ENCODE measurements around the gene ERFE.

The ERFE gene

GRCh38 chr2:238126775-238127164, 32.0 kb upstream of the ERFE start:
- no peak for DNase-seq

GRCh38 chr2:238127165-238128060, 31.4 kb upstream of the ERFE start:
- DNase-seq, result no peak

GRCh38 chr2:238128061-238128440, 30.7 kb upstream of the ERFE start:
- no peak for DNase-seq

- DNase-seq, result no peak
Observed at GRCh38 chr2:238128534-238129001, 30.2 kb upstream of the ERFE start.

GRCh38 chr2:238129166-238130010, 29.4 kb upstream of the ERFE start:
- no peak for DNase-seq

- DNase-seq, result no peak
Observed at GRCh38 chr2:238130111-238130695, 28.6 kb upstream of the ERFE start.

GRCh38 chr2:238130696-238131628, 27.8 kb upstream of the ERFE start:
- no peak for DNase-seq

GRCh38 chr2:238131761-238132462, 26.9 kb upstream of the ERFE start:
- no peak for DNase-seq

- no peak for DNase-seq
Observed at GRCh38 chr2:238132463-238133450, 26.0 kb upstream of the ERFE start.

GRCh38 chr2:238133499-238134392, 25.0 kb upstream of the ERFE start:
- no peak for DNase-seq

- no peak for DNase-seq
Observed at GRCh38 chr2:238134393-238134785, 24.4 kb upstream of the ERFE start.

GRCh38 chr2:238135601-238136150, 23.1 kb upstream of the ERFE start:
- DNase-seq, result no peak

- DNase-seq, result no peak
Observed at GRCh38 chr2:238136820-238137537, 21.8 kb upstream of the ERFE start.

- DNase-seq, result no peak
Observed at GRCh38 chr2:238137885-238138284, 20.9 kb upstream of the ERFE start.

GRCh38 chr2:238138331-238139195, 20.2 kb upstream of the ERFE start, which contains the start of gene KLHL30:
Gene KLHL30 (plus strand): TSS chr2:238138668. CDS start chr2:238140755, 2,087 bp downstream.
- DNase-seq, result no peak

- DNase-seq, result no peak
Observed at GRCh38 chr2:238139196-238140039, 19.4 kb upstream of the ERFE start.
